ENCODE results near the gene MED28.

- peak in 1 of 2 donors; percentile 12 for TF ChIP-seq CTCF (conservative IDR thresholded peaks at IDR 0.05 in 1 of 2, IDR thresholded peaks at IDR 0.05 in 1 of 2; ENCODE audit: extremely low read depth in 1 of 2, insufficient read depth in 1 of 2, low read depth in 1 of 2, low read length in 2 of 2)
- no peak for TF ChIP-seq EZH2 (IDR thresholded peaks at IDR 0.05; ENCODE audit: borderline replicate concordance, low read length)
These were observed 33.5 kb downstream of the MED28 start for GRCh38 chr4:17647927-17648326.
